Measurements from ENCODE around the gene SDK2.

- TF ChIP-seq CTCF (conservative IDR thresholded peaks at IDR 0.05 in 1 of 2, IDR thresholded peaks at IDR 0.05 in 1 of 2; ENCODE audit: extremely low read depth in 1 of 2, insufficient read depth in 1 of 2, low read depth in 1 of 2, low read length in 2 of 2) (no peak), EZH2 (IDR thresholded peaks at IDR 0.05; ENCODE audit: borderline replicate concordance, low read length) (no peak)
Observed at GRCh38 chr17:73592079-73592415, 52.2 kb downstream of the SDK2 start.
